Germinal center (tissue), 1 donor: ENCODE measurements around the gene UBTD2.

ENCODE experiments used
- DNase-seq: peaks from one replicate; pipeline ENCODE4 v3.0.0; 2012; ENCODE audit warnings: mixed read lengths, low spot score

UBTD2 gene

DNA sequence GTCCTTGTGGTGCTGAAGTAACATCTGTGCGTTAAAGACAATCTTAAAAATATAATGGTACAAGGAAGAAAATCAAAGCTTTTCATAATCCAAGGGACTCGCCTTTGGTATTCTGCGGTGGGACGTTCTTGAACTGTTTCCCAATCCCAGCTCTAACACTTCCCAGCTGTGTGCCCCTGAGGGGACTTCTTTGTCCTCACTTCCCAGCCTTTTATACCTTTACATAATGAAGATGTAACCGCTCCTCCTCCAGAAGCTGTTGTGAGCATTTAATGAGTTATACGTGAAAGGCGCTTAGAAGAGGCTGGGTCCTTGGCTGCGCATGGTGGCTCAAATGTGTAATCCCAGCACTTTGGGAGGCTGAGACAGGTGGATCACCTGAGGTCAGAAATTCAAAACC lies 112.4 kb downstream of the UBTD2 start:
- no peak for DNase-seq

GRCh38 chr5:172170251-172170701 lies 113.3 kb downstream of the UBTD2 start:
- no peak for DNase-seq

- no peak for DNase-seq
These were observed 114.3 kb downstream of the UBTD2 start for GRCh38 chr5:172169216-172169615.

DNA sequence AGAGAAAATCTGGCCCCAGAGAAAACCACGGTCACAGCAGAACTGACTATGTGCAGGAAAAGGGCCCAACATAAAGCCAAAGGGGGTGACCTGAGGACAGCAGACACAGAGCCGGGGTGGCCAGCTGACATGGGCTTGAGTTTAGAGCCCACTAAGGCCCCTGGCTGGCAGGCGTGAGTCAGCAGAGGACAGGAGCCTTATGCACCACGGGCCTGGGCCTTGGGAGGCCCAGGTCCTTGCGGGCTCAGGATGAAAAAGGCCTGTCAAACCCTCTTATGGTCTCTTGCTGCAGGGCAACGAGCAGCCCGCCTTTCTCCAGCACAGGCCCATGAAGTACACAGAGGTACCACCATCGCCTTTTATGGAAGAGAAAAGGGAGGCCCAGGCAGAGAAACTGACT lies 115.3 kb downstream of the UBTD2 start:
- DNase-seq, result no peak

DNA sequence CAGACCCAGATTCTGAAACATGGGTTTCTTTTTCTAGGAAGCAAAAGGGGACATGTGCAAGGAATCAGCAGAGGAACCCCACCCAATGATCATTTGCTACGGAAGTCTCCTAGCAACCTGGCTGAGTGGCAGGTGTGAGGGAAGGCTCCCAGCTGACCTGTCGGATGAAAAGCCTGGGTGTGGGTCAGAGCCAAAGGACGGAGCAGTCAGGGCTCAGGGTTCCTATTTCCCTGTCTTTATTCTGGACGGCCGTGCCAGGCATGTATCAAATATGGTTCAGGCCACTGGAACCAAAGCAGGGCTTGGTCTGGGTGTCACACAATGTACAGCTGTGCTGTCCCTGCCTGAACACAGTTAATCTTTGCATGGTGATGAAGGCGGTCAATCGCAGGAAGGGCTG lies 115.7 kb downstream of the UBTD2 start:
- DNase-seq, result no peak

DNA sequence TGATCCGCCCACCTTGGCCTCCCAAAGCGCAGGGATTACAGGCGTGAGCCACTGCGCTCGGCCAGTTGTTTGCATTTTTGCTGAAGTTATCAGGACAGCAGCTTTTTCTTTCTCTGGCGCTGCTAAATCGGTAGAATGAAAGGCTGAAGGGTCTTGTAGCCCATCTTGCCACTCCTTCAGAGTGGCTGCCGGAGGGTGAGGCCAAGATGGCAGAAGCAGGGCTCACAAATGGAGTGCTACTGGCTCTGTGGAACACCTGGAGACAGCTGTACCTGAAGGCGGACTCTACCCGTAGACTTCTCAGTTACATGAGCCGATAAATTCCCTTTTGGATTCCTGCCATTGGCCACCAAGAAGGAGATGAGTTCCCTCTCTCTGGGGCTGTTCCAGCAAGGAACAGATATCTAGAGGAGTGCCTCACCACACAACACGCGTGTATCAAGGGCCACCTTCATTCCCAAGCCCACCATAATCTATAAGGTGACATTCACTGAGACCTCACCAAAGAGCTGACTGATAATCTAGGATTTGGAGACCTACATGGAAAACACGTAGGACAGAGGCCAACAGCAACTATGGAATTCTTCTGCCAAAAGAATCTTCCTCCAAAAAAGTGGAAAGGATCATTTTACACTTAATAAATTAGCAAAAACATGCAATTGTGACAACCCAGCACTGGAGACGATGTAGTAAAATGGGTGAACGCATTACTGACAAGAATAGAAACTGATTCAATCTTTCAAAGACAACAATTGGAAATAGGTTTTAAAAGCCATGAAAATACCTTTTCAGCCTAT lies 117.3 kb downstream of the UBTD2 start:
- no peak for DNase-seq

GRCh38 chr5:172165465-172165864 lies 118.1 kb downstream of the UBTD2 start:
- DNase-seq, result no peak

DNA sequence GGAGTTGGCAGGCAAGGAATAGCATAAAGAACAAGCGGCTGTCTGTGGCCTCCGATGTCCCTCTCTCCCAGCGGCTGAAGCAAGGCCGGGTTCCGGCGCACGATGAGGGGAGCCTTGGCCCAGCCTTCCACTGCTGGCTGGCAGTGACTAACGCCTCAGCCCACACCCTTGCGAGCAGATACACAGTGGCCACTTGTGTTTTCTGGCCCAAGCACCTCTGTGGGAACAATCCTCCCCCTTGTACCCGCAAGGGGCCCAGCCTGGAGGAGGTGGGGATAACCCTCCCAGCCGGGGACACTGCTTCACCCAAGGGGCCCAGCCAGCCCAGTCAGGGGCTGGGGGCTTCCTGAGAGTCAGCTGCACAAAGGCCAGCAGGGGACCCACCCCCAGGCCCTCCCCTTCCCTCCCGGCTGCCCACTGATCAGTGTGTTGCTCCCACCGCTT lies 118.8 kb downstream of the UBTD2 start:
- DNase-seq, result no peak

DNA sequence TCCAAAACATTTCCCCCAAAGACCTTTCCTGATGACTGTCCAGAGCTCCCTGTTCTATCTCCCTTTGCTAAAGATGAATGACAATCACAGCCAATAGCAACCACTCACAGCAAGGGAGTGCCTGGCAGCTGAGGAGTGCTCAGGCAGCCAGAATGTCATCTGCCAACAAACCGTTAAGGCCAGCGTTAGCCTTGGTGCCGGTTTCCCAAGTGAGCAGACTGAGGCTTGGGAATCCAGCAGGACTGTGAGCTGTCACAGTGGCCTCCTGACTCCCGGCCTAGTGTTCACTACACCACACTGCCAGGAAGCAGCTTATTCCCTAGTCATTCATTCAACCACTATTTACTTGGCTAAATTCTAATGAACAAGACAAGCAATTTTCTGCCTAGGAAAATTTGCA lies 120.2 kb downstream of the UBTD2 start:
- no peak for DNase-seq

GRCh38 chr5:172162987-172163343 lies 120.6 kb downstream of the UBTD2 start:
- DNase-seq, result no peak

DNA sequence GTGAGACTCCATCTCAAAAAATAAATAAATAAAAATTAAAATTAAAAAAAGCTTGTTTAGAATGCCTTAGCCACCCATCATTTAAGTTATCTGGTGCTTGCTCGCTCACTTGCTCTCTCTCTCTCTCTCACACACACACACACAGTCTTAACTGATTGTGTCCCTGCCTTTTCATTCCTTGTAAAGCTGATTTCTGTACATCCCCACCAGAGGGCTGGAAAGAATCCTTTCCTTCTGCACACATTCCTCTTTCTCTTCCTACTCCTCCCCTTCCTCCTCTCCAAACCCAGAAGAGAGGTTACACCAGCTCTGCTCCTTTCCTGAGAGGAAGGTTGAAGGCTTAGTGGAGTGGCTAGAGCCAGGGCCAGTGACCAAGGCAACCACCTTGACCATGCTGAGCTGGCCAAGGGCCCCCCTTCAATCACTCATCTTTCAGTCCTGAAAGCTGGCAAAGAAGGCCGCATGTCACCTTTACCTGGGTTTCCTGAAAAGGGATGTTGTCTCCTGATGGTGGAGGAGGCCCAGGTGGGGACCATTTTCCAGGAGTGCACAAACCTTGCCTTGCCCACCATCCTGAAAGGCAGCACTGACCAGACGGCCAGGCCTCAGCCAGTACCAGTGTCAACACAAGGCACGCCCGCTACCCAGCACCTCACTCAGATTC lies 121.1 kb downstream of the UBTD2 start:
- no peak for DNase-seq

DNA sequence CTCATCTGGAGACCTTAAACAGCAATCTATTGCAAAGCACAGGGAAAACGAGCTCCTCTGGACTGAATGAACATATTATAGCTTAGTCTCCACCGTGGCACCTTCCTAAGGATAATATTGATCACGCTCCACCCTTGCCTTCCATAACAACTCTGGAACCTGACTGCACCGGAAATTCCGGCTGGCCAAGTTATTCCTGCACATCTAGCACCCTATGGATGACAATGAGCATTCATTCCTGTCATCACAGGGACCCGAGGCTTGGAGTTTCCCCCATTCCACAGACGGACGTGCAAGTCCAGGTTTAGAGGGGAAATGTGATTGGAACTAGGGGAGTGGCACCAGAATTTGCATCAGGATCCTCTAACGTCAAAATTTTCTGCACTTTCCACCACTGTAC lies 123.1 kb downstream of the UBTD2 start:
- no peak for DNase-seq
